Smooth muscle cell (in vitro differentiated cells): ENCODE results near the gene NUBP2. TPM values are rescaled to one million over a fixed set of nuclear protein-coding genes. Genes with fewer than 3 reads are reported as not detected.

ENCODE experiments used
- DNase-seq: peaks from one replicate; lab custom pipeline; 2025; ENCODE audit not compliant: unreplicated experiment; lab: John Stamatoyannopoulos, UW
- H2AFZ ChIP-seq: fragments of 200-600 bp; sonication (generic); 2 replicates; pipeline ENCODE4 v1.6.0; 2016; ENCODE audit warnings: antibody characterized with exemption, low read depth, mild to moderate bottlenecking
- H3F3A ChIP-seq: fragments of 200-600 bp; sonication (generic); 2 replicates; pipeline ENCODE4 v1.6.0; 2017; ENCODE audit warnings: antibody characterized with exemption, low read depth
- H3K27ac ChIP-seq: fragments of 200-600 bp; sonication (generic); 2 replicates; pipeline ENCODE4 v1.5.1; 2016; ENCODE audit warnings: low read depth, mild to moderate bottlenecking
- H3K27me3 ChIP-seq: fragments of 200-600 bp; sonication (generic); 2 replicates; pipeline ENCODE4 v1.6.1; 2016; ENCODE audit warnings: low read depth, mild to moderate bottlenecking
- H3K36me3 ChIP-seq: fragments of 200-600 bp; sonication (generic); 2 replicates; pipeline ENCODE4 v1.5.1; 2016; ENCODE audit warnings: low read depth
- H3K4me1 ChIP-seq: fragments of 200-600 bp; sonication (generic); 2 replicates; pipeline ENCODE4 v1.5.1; 2016; ENCODE audit warnings: low read depth
- H3K4me2 ChIP-seq: fragments of 200-600 bp; sonication (generic); 2 replicates; pipeline ENCODE4 v1.6.0; 2016; ENCODE audit warnings: mild to moderate bottlenecking
- H3K4me3 ChIP-seq: fragments of 200-600 bp; sonication (generic); 2 replicates; pipeline ENCODE4 v1.5.1; 2016; ENCODE audit warnings: mild to moderate bottlenecking
- H3K79me2 ChIP-seq: fragments of 200-600 bp; sonication (generic); 2 replicates; pipeline ENCODE4 v1.6.0; 2016; ENCODE audit warnings: low read depth, mild to moderate bottlenecking
- H3K9ac ChIP-seq: fragments of 200-600 bp; sonication (generic); 2 replicates; pipeline ENCODE4 v1.6.0; 2016; ENCODE audit warnings: low read depth
- H3K9me3 ChIP-seq: fragments of 200-600 bp; sonication (generic); replicated peaks from 2 replicates; pipeline ENCODE4 v1.5.1; 2016; ENCODE audit warnings: low read depth
- H4K20me1 ChIP-seq: fragments of 200-600 bp; sonication (generic); 2 replicates; pipeline ENCODE4 v1.6.0; 2016; ENCODE audit warnings: low read depth
- CTCF ChIP-seq: fragments of 200-600 bp; sonication (generic); IDR thresholded peaks from 2 replicates; pipeline ENCODE4 v1.5.1; 2017; ENCODE audit warnings: borderline replicate concordance, mild to moderate bottlenecking, antibody characterized with exemption; ENCODE audit not compliant: insufficient read depth, poor library complexity, severe bottlenecking
- WGBS: methylation state at CpG from one replicate; pipeline ENCODE4 v1.1.7; 2016; ENCODE audit warnings: low lambda C conversion rate; 5-methylcytosine and 5-hydroxymethylcytosine counted together
- polyA plus RNA-seq: library from polyadenylated mRNA; unstranded; fragments of >200 nt; fragmentation: Nextera tagmentation; extraction: Ambion mirVana; gene quantifications from 2 replicates; pipeline ENCODE4 v1.2.1, GENCODE V29; 2016
- total RNA-seq: library from RNA; depleted of rRNA; stranded (reverse); fragments of >200 nt; gene quantifications from 2 replicates; pipeline ENCODE4 v1.2.3, GENCODE V29; 2014

The NUBP2 gene
- total and polyA plus RNA-seq, 2 experiments from 2014 or later: 48.0 to 80.8 TPM

GRCh38 chr16:1769402-1770300, 13.1 kb upstream of the NUBP2 start:
- Histone ChIP-seq H4K20me1 (peaks cover 23% of the 10 kb centered on the region), H3K27me3 (no peaks in the 10 kb centered on the region), H2AFZ (no peak overlapping the region), H3K79me2 (peaks cover 17% of the 10 kb centered on the region), H3K9ac (no peak overlapping the region), H3F3A (peaks cover 8% of the 10 kb centered on the region), H3K27ac (peak overlapping the region; percentile 15), H3K4me2 (peak overlapping the region; percentile 100), H3K4me1 (peaks cover 20% of the 10 kb centered on the region), H3K4me3 (peak overlapping the region; percentile 83), H3K36me3 (no peaks in the 10 kb centered on the region), H3K9me3 (no peaks in the 10 kb centered on the region)
- WGBS: 92% methylated on average over 27 of the region's 27 CpGs
- no peak for DNase-seq
- TF ChIP-seq CTCF: no peak

- Histone ChIP-seq H3K4me2 (peak overlapping the region; percentile 100), H3K79me2 (peaks cover 24% of the 10 kb centered on the region), H3K9me3 (no peaks in the 10 kb centered on the region), H2AFZ (no peak overlapping the region), H3K27me3 (no peaks in the 10 kb centered on the region), H3K9ac (peak overlapping the region; percentile 54), H3K4me3 (peak overlapping the region; percentile 83), H3K27ac (peak overlapping the region; percentile 27), H3F3A (peaks cover 8% of the 10 kb centered on the region), H3K36me3 (no peaks in the 10 kb centered on the region), H4K20me1 (peaks cover 23% of the 10 kb centered on the region), H3K4me1 (peaks cover 20% of the 10 kb centered on the region)
- DNase-seq: peak; percentile 22
- WGBS: 17% methylated on average over 73 of the region's 81 CpGs
- no peak for TF ChIP-seq CTCF
Measured at GRCh38 chr16:1770328-1771187, 12.2 kb upstream of the NUBP2 start.

- WGBS: 2% methylated on average over 34 of the region's 79 CpGs
- H3K36me3 ChIP-seq: no peaks in the 10 kb centered on the region
- H2AFZ ChIP-seq: no peak within 1 kb of the TSS
- H3K9me3 ChIP-seq: no peaks in the 10 kb centered on the region
- peak within 1 kb of the TSS; percentile 86 for H3K9ac ChIP-seq
- peaks cover 23% of the 10 kb centered on the region for H4K20me1 ChIP-seq
- no peaks in the 10 kb centered on the region for H3K27me3 ChIP-seq
- TF ChIP-seq CTCF: no peak
- H3K4me2 ChIP-seq: peak within 1 kb of the TSS; percentile 100
- peaks cover 8% of the 10 kb centered on the region for H3F3A ChIP-seq
- peak; percentile 35 for DNase-seq
- peaks cover 24% of the 10 kb centered on the region for H3K79me2 ChIP-seq
- peak within 1 kb of the TSS; percentile 68 for H3K27ac ChIP-seq
- H3K4me3 ChIP-seq: peak within 1 kb of the TSS; percentile 83
- peaks cover 20% of the 10 kb centered on the region for H3K4me1 ChIP-seq
Measured at GRCh38 chr16:1771188-1771863, 11.4 kb upstream of the NUBP2 start, which contains the start of gene NME3. Gene NME3 (minus strand): TSS chr16:1771543. CDS start chr16:1771534, 9 bp downstream.
